Neural cell (in vitro differentiated cells): Measurements from ENCODE around the gene ADGRD2. TPM values are rescaled to one million over a fixed set of nuclear protein-coding genes. Genes with fewer than 3 reads are reported as not detected.
A peak's percentile ranks its signal among the peaks of the same experiment; 100 is the strongest.

Experiments
- H2AFZ ChIP-seq: fragments of 200-600, 300-800 bp; sonication (generic), shearing (Covaris generic); 2 replicates; pipeline ENCODE4 v1.6.0; 2014; ENCODE audit warnings: low read depth, mild to moderate bottlenecking, antibody characterized with exemption, low read length, moderate library complexity
- H3F3A ChIP-seq: fragments of 200-600 bp; shearing (Covaris generic); 2 replicates; pipeline ENCODE4 v1.6.1; 2016; ENCODE audit warnings: mild to moderate bottlenecking, moderate library complexity, mixed read lengths, antibody characterized with exemption, low read length; ENCODE audit not compliant: insufficient read depth, poor library complexity, severe bottlenecking
- H3K27ac ChIP-seq: fragments of 200-600, 300-800 bp; sonication (generic), shearing (Covaris generic); 2 replicates; pipeline ENCODE4 v1.5.1; 2014; ENCODE audit warnings: mild to moderate bottlenecking, low read length, moderate library complexity
- H3K27me3 ChIP-seq: fragments of 300-800, 200-600 bp; sonication (generic), shearing (Covaris generic); 2 replicates; pipeline ENCODE4 v1.6.0; 2014; ENCODE audit warnings: mild to moderate bottlenecking, low read depth, low read length, moderate library complexity; ENCODE audit not compliant: insufficient read depth
- H3K36me3 ChIP-seq: fragments of 300-800, 200-600 bp; sonication (generic), shearing (Covaris generic); 2 replicates; pipeline ENCODE4 v1.5.1; 2014; ENCODE audit warnings: mild to moderate bottlenecking, antibody characterized with exemption, low read length, moderate library complexity; ENCODE audit not compliant: insufficient read depth
- H3K4me2 ChIP-seq: fragments of 300-800, 200-600 bp; sonication (generic), shearing (Covaris generic); 2 replicates; pipeline ENCODE4 v1.6.0; 2014; ENCODE audit warnings: mild to moderate bottlenecking, low read length
- H3K4me3 ChIP-seq: fragments of 300-800, 200-600 bp; sonication (generic), shearing (Covaris generic); 2 replicates; pipeline ENCODE4 v1.5.1; 2014; ENCODE audit warnings: mild to moderate bottlenecking, low read length, moderate library complexity
- H3K79me2 ChIP-seq: fragments of 200-600 bp; shearing (Covaris generic); replicated peaks from 2 replicates; pipeline ENCODE4 v1.6.0; 2014; ENCODE audit warnings: mild to moderate bottlenecking, low read length, moderate library complexity; ENCODE audit not compliant: insufficient read depth
- H3K9ac ChIP-seq: fragments of 300-800, 200-600 bp; sonication (generic), shearing (Covaris generic); 2 replicates; pipeline ENCODE4 v1.6.1; 2016; ENCODE audit warnings: mild to moderate bottlenecking, low read length, mixed read lengths
- H3K9me2 ChIP-seq: fragments of 200-600 bp; shearing (Covaris generic); 2 replicates; pipeline ENCODE4 v1.6.1; 2016; ENCODE audit warnings: mild to moderate bottlenecking, low read length, mixed read lengths; ENCODE audit not compliant: insufficient read depth
- H3K9me3 ChIP-seq: fragments of 200-600, 300-800 bp; sonication (generic), shearing (Covaris generic); 2 replicates; pipeline ENCODE4 v1.6.1; 2016; ENCODE audit warnings: mild to moderate bottlenecking, mixed run types, low read length, moderate library complexity, mixed read lengths
- H4K20me1 ChIP-seq: fragments of 200-600 bp; shearing (Covaris generic); 2 replicates; pipeline ENCODE4 v1.6.1; 2016; ENCODE audit warnings: mild to moderate bottlenecking, mixed run types; ENCODE audit not compliant: insufficient read depth
- CTCF ChIP-seq: fragments of 450-650 bp; IDR thresholded peaks from 2 replicates; pipeline ENCODE4 v1.5.1; 2014; ENCODE audit warnings: antibody characterized with exemption, mild to moderate bottlenecking, moderate library complexity; ENCODE audit not compliant: poor library complexity, severe bottlenecking
- EP300 ChIP-seq: fragments of 450-650 bp; conservative IDR thresholded peaks from 2 replicates; pipeline ENCODE4 v1.6.1; 2014; ENCODE audit warnings: antibody characterized with exemption, mild to moderate bottlenecking, moderate library complexity; ENCODE audit not compliant: poor library complexity, severe bottlenecking
- EZH2 ChIP-seq: fragments of 200-600, 300-800 bp; shearing (Covaris generic), sonication (generic); IDR thresholded peaks from 2 replicates; pipeline ENCODE4 v1.6.1; 2014; ENCODE audit warnings: antibody characterized with exemption, low read length, borderline replicate concordance, mild to moderate bottlenecking; ENCODE audit not compliant: insufficient read depth, poor library complexity, severe bottlenecking
- MXI1 ChIP-seq: fragments of 450-650 bp; conservative IDR thresholded peaks from 2 replicates; pipeline ENCODE4 v1.6.1; 2014; ENCODE audit warnings: antibody characterized with exemption, mild to moderate bottlenecking; ENCODE audit not compliant: poor library complexity, severe bottlenecking
- POLR2AphosphoS5 ChIP-seq: IDR thresholded peaks from 2 replicates; pipeline ENCODE4 v1.6.1; 2012
- RAD21 ChIP-seq: fragments of 450-650 bp; conservative IDR thresholded peaks from 2 replicates; pipeline ENCODE4 v1.6.1; 2014; ENCODE audit warnings: antibody characterized with exemption, mild to moderate bottlenecking, moderate library complexity
- REST ChIP-seq: IDR thresholded peaks from 2 replicates; pipeline ENCODE4 v1.6.1; 2012; ENCODE audit warnings: borderline replicate concordance
- SMC3 ChIP-seq: fragments of 450-650 bp; conservative IDR thresholded peaks from 2 replicates; pipeline ENCODE4 v1.6.1; 2014; ENCODE audit warnings: antibody characterized with exemption, mild to moderate bottlenecking, moderate library complexity; ENCODE audit not compliant: poor library complexity
- TAF1 ChIP-seq: IDR thresholded peaks from 2 replicates; pipeline ENCODE4 v1.6.1; 2012; ENCODE audit warnings: low read depth
- polyA plus RNA-seq: library from polyadenylated mRNA; depleted of rRNA; stranded (reverse); fragments of >200 nt; gene quantifications from 2 replicates; pipeline ENCODE4 v1.2.3, GENCODE V29; 2014

ADGRD2 gene
- polyA plus RNA-seq, 1 donor from 2014 or later = not detected

GRCh38 chr9:124501771-124502320, 51.6 kb downstream of the ADGRD2 start:
- Histone ChIP-seq H3K4me2 (no peak overlapping the region), H3K9ac (no peak overlapping the region), H3F3A (no peaks in the 10 kb centered on the region), H3K27ac (no peak overlapping the region), H3K9me3 (no peaks in the 10 kb centered on the region), H3K9me2 (no peaks in the 10 kb centered on the region), H3K4me3 (no peak overlapping the region), H3K79me2 (no peaks in the 10 kb centered on the region), H3K36me3 (no peaks in the 10 kb centered on the region), H3K27me3 (peaks cover 59% of the 10 kb centered on the region), H4K20me1 (no peaks in the 10 kb centered on the region), H2AFZ (no peak overlapping the region)
- TF ChIP-seq CTCF (no peak), REST (no peak), EZH2 (no peak), EP300 (no peak), MXI1 (no peak), POLR2AphosphoS5 (no peak), RAD21 (no peak), TAF1 (no peak), SMC3 (no peak)

GRCh38 chr9:124502711-124503702, 52.8 kb downstream of the ADGRD2 start:
- H4K20me1 ChIP-seq = no peaks in the 10 kb centered on the region
- no peak for TF ChIP-seq SMC3
- no peak for TF ChIP-seq TAF1
- no peak for TF ChIP-seq POLR2AphosphoS5
- no peak for TF ChIP-seq MXI1
- TF ChIP-seq RAD21 = no peak
- H3K27me3 ChIP-seq = peaks cover 61% of the 10 kb centered on the region
- no peaks in the 10 kb centered on the region for H3K36me3 ChIP-seq
- H3K79me2 ChIP-seq = no peaks in the 10 kb centered on the region
- H3K4me2 ChIP-seq = no peak overlapping the region
- H3K9me3 ChIP-seq = no peaks in the 10 kb centered on the region
- no peak overlapping the region for H2AFZ ChIP-seq
- no peak overlapping the region for H3K27ac ChIP-seq
- no peaks in the 10 kb centered on the region for H3F3A ChIP-seq
- no peaks in the 10 kb centered on the region for H3K9me2 ChIP-seq
- H3K9ac ChIP-seq = no peak overlapping the region
- H3K4me3 ChIP-seq = peak overlapping the region; percentile 40
